GM23338 (cell line): ENCODE measurements around the gene VWA5A.

ENCODE experiments used
- CTCF ChIP-seq, 2 experiments: fragments of 200-600 bp in 1 of 2; sonication (generic) in 1 of 2; conservative IDR thresholded peaks; 2 replicates each; pipeline versions ENCODE4 v1.5.1 to v1.6.1; 2016 to 2017; ENCODE audit warnings: antibody characterized with exemption in 2 of 2, low read depth in 2 of 2, mild to moderate bottlenecking in 2 of 2, moderate library complexity in 1 of 2
- EZH2 ChIP-seq: fragments of 200-600 bp; sonication (generic); IDR thresholded peaks from one replicate; pipeline ENCODE4 v1.8.0; 2017; ENCODE audit warnings: antibody characterized with exemption, mild to moderate bottlenecking, low read depth; ENCODE audit not compliant: unreplicated experiment
- EZH2phosphoT487 ChIP-seq: fragments of 200-600 bp; sonication (generic); IDR thresholded peaks from one replicate; pipeline ENCODE4 v1.8.1; 2018; ENCODE audit warnings: antibody characterized with exemption; ENCODE audit not compliant: unreplicated experiment
- JUNB ChIP-seq: IDR thresholded peaks from one replicate; pipeline ENCODE4 v1.6.1; 2016; ENCODE audit warnings: antibody characterized with exemption; ENCODE audit not compliant: unreplicated experiment
- POLR2AphosphoS5 ChIP-seq: IDR thresholded peaks from 2 replicates; pipeline ENCODE4 v1.6.1; 2016; ENCODE audit warnings: antibody characterized with exemption, low read depth
- REST ChIP-seq: IDR thresholded peaks from one replicate; pipeline ENCODE4 v1.6.1; 2018; ENCODE audit warnings: antibody characterized with exemption; ENCODE audit not compliant: unreplicated experiment

GRCh38 chr11:124168796-124169195 lies 53.5 kb downstream of the VWA5A start:
- TF ChIP-seq CTCF (conservative IDR thresholded peaks at IDR 0.05; ENCODE audit: low read depth in 2 of 2) (no peak), POLR2AphosphoS5 (no peak), EZH2 (no peak), REST (no peak), EZH2phosphoT487 (no peak), JUNB (no peak)
